LNCAP (cell line): ENCODE data around the gene BRMS1.

Source experiments
- TF ChIP-seq, protein P1 (sequence below): fragments of 450-650 bp; IDR thresholded peaks from 2 replicates; pipeline ENCODE4 v1.5.1; 2017; ENCODE audit warnings: mild to moderate bottlenecking

Gene BRMS1

DNA sequence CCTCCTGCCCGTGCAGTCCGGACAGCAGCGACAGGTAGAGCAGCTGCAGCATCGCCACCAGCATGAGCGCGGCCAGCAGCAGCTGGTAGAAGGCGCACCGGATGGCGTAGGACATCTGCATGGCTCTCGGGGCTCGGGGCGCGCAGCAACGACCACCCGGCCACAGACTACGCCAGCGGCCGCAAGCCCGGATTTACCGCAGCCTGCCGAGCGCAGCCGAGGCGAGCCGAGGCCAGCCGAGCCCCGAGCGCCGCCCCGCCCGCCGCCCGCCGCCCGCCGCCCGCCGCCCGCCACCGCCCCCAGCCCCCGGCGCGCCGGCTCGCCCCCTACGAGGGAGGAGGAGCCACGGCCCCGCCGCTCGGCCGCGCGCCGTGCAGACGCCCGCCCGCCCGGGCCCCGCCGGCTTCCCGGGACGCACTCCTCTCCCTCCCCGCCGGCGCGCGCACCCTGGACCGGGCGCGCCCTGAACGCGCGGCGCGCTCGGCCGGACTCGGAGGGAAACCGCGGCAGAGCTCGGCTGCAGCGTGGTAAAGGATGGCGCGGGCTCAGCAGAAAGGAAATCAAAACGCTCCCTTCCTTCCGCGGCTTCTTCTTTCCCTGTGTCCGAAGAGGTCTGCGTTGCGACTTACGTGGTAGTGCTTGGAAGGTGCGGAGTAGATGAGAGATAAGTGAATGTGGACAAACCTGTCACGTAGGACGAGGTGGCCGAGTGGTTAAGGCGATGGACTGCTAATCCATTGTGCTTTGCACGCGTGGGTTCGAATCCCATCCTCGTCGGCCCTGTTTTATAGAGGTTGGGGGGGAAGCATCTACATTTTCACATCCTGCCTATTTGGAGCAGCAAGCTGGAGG, 2.7 kb upstream of the BRMS1 start, which contains the start of gene B4GAT1:
Gene B4GAT1 (minus strand): TSS at position 205 of the 852 bp plus-strand sequence. CDS start 84 bp downstream, at position 121.
- TF ChIP-seq, protein P1, sequence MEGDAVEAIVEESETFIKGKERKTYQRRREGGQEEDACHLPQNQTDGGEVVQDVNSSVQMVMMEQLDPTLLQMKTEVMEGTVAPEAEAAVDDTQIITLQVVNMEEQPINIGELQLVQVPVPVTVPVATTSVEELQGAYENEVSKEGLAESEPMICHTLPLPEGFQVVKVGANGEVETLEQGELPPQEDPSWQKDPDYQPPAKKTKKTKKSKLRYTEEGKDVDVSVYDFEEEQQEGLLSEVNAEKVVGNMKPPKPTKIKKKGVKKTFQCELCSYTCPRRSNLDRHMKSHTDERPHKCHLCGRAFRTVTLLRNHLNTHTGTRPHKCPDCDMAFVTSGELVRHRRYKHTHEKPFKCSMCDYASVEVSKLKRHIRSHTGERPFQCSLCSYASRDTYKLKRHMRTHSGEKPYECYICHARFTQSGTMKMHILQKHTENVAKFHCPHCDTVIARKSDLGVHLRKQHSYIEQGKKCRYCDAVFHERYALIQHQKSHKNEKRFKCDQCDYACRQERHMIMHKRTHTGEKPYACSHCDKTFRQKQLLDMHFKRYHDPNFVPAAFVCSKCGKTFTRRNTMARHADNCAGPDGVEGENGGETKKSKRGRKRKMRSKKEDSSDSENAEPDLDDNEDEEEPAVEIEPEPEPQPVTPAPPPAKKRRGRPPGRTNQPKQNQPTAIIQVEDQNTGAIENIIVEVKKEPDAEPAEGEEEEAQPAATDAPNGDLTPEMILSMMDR = no peak

DNA sequence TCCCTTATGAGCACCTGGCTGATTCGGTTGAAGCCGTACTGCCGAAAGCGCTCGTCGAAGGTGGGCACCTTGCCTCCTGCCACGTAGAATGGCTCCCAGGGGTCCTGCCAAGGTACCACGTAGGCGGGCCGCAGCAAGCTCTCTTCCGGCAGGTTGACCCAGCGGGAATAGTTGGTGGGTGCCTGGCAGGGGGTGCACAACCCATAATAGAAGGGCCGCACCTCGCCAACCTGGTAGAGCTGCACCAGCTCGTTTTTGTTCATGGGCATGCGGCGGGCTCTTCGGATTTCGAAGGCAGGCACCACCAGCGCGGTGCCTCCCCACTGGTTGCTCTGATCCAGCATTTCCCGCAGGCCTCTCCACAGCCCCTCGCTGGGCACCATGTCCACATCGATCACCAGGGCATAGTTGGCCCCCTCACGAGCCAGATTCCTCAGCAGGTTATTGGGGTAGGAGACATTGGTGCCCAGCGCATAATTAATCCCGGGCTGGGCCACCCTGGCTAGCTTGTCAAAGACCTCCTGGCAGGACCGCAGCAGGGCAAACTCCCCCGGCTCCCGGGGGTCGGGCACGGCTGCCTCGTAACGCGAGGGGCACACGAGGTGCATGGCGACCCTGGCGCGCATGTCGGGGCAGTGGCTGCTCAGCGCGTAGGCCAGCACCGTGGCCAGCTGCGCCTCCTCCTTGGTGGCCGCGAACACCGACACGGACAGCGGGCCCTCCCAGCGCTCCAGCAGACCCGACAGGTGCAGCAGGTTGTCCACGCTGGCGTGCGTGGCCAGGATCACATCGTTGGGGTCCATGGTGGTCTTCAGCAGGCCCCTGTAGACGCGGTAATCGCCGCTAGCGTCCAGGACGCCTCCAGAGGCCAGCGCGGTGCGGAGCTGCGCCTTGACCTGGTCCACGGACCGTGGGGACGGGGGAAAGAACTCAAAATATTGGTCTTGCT, 1.8 kb upstream of the BRMS1 start:
- TF ChIP-seq, protein P1 = no peak

DNA sequence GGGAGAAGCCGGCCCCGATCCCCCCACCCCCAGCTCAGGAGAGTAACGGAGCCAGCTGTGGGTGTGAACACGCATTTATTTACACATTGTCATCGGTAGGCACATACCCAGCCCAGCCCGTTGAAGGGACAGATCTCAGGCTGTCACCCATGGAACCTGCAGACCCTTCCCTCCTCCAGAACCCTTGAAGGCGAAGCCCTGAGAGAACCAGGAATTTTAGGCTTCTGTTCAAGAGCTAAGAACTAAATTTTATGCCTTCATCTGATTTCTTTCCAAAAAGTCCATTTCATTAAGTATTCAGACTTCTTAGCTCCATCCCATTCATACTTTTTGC, 379 bp upstream of the BRMS1 start:
- TF ChIP-seq, protein P1 = no peak

DNA sequence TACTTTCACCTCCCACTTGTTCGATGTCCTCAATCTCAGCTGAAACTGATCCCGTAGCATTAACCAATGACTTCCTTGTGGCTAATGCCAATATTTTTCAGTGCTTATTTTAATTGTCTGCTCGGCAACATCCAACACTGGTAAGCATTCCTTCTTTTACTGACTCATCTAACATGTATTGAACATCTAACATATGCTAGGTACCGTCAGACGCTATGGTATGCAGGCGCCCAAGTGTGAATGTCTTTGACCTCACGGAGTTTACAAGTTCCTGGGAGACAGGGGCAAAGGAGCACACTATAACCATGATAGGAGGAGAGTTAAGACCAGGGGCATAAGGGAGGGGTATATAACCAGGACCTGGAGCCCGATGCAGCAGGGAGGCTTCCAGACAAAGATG, 1.7 kb downstream of the BRMS1 start:
- TF ChIP-seq, protein P1 = no peak

DNA sequence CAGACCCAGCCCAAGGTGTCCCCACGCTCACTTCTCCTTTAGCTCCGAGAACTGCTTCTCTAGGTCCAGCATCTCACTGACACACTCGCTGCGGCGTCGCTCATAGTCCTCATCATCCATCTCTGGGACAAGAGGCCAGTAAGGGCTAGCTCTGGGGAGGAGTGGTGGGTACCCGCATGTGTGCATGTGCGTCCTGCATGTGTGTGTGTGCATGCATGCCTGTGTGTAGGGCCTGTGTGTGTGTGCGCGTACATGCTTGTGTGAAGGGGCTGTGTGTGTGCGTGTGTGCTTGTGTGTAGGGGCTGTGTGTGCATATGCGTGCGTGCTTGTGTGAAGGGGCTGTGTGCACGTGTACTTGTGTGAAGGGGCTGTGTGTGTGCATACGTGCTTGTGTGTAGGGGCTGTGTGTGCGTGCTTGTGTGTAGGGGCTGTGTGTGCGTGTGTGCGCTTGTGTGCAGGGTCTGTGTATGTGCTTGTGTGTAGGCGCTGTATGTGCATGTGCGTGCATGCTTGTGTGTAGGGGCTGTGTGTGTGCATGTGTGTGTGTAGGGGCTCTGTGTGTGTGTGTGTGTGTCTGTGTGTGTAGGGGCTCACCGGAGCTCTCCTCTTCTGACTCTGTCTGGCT, 3.3 kb downstream of the BRMS1 start:
- TF ChIP-seq, protein P1 = no peak

DNA sequence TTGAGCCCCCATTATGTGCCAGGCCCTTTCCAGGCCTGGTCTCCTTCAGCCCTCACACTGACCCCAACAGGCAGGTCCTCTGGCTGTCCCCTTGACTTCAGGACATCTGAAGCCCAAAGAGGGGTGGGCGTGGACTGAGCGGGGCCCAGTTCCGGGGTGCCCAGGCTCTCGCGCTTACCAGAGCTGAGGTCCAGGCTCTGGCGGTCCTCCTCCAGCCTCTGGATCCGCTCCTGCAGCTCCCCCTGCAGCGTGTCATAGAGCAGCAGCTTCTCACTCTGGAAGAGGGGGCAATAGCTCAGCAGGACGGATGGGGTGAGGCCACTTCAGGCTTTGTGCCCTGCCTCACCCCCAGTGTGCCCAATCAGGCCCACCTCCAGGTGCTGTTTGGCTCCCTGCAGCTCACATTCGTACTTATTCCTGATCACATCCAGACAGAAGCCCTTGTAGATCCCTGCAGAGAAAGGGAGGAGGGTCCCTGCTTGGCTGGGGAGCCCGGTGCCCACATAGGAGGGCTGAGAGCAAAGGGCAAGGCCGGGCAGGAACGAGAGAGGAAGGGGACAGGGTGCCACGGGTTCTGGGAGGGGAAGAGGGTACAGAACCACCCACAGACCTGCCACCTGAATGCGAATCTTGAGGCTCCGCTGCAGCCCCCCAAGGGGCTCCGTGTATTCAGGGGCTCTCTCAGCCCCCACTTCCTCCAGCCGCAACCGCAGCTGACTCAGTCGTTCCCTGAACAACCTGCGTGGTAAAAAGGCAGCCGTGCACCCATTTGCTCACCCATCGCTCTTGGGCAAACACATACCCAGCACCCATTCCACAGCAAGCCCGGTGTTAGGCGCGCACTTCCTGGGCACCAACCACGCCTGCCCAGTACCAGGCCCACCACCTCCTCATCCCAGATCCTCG, 4.1 kb downstream of the BRMS1 start:
- TF ChIP-seq, protein P1 = no peak
